HCT116 (cell line): ENCODE results near the gene ACSM5. TPM values are rescaled to one million over a fixed set of nuclear protein-coding genes. Genes with fewer than 3 reads are reported as not detected.

ENCODE experiments used
- ATAC-seq: fragments of 200-7000 bp; cut with Tn5 transposase; 2 replicates; pipeline ENCODE4 v1.9.1; 2020; ENCODE audit warnings: mild to moderate bottlenecking, moderate library complexity
- BruUV-seq: library from RNA; stranded (reverse); fragments of 400-500 nt; replicated peaks from 2 replicates; lab custom pipeline; 2021; lab: Mats Ljungman, UMichigan
- CTCF ChIA-PET: fragments of 300-600 bp; sonication (Branson Sonifier 250); formaldehyde crosslinking; loops from one replicate; lab custom pipeline; 2021; ENCODE audit warnings: antibody characterized with exemption; lab: Charles Lee
- POLR2A ChIA-PET: fragments of 300-600, 350-600 bp; sonication (Branson Sonifier 250); formaldehyde crosslinking; loops from one replicate; lab custom pipeline; 2021; ENCODE audit warnings: antibody characterized with exemption; lab: Charles Lee
- RAD21 ChIA-PET, 2 experiments: fragments of 300-600 bp; sonication (Branson Sonifier 250); formaldehyde crosslinking; loops; one replicate each; lab custom pipeline; 2023; ENCODE audit warnings: low total read pairs in 2 of 2; ENCODE audit not compliant: uncharacterized antibody in 2 of 2, unreplicated experiment in 2 of 2, low non-redundant PET in 1 of 2; lab: Charles Lee
- DNase-seq: peaks from one replicate; pipeline ENCODE4 v3.0.0-alpha.2; 2010; ENCODE audit warnings: low read depth, low spot score
- H2AFZ ChIP-seq: fragments of 200-600 bp; shearing (Covaris generic), sonication (generic); 2 replicates; pipeline ENCODE4 v1.6.1; 2017; ENCODE audit warnings: low read depth, mixed run types, mixed read lengths, antibody characterized with exemption, low read length; ENCODE audit not compliant: poor library complexity, severe bottlenecking
- H3K27ac ChIP-seq: 2 replicates; pipeline ENCODE4 v1.5.1; 2012; ENCODE audit warnings: low read depth, low read length
- H3K27me3 ChIP-seq: fragments of 200-600 bp; sonication (generic); 2 replicates; pipeline ENCODE4 v1.6.1; 2016; ENCODE audit warnings: mixed run types, low read length, mixed read lengths; ENCODE audit not compliant: insufficient read depth
- H3K36me3 ChIP-seq, 2 experiments: fragments of 200-500 bp in 1 of 2; fragments of 200-600 bp in 1 of 2; sonication (Bioruptor generic) in 1 of 2; sonication (generic) in 1 of 2; 2 replicates each; pipeline versions ENCODE4 v1.5.1 to v1.6.1; 2014 to 2016; ENCODE audit warnings: low read length in 2 of 2, inconsistent platforms in 1 of 2, mixed read lengths in 1 of 2, mixed run types in 1 of 2; ENCODE audit not compliant: insufficient read depth in 2 of 2, control insufficient read depth in 1 of 2
- H3K4me1 ChIP-seq, 2 experiments: fragments of 200-600 bp in 1 of 2; sonication (generic) in 1 of 2; 2 replicates each; pipeline versions ENCODE4 v1.5.1 to v1.6.1; 2012 to 2017; ENCODE audit warnings: low read length in 2 of 2, inconsistent platforms in 1 of 2, mild to moderate bottlenecking in 1 of 2, mixed read lengths in 1 of 2, mixed run types in 1 of 2, moderate library complexity in 1 of 2; ENCODE audit not compliant: insufficient read depth in 2 of 2, control insufficient read depth in 1 of 2
- H3K4me2 ChIP-seq: fragments of 200-600 bp; sonication (generic); 2 replicates; pipeline ENCODE4 v1.6.1; 2017; ENCODE audit warnings: mixed run types, low read length, mixed read lengths
- H3K4me3 ChIP-seq, 2 experiments: fragments of 200-600 bp in 1 of 2; sonication (generic) in 1 of 2; replicated peaks in 1 of 2; 2 replicates each; pipeline ENCODE4 v1.5.1; 2011 to 2016; ENCODE audit warnings: low read length in 2 of 2, control low read depth in 1 of 2, low read depth in 1 of 2, mild to moderate bottlenecking in 1 of 2, mixed read lengths in 1 of 2, mixed run types in 1 of 2
- H3K79me2 ChIP-seq: fragments of 200-600 bp; sonication (generic); 2 replicates; pipeline ENCODE4 v1.6.1; 2017; ENCODE audit warnings: mild to moderate bottlenecking, mixed run types, low read length, moderate library complexity, mixed read lengths; ENCODE audit not compliant: insufficient read depth
- H3K9ac ChIP-seq: fragments of 200-600 bp; sonication (generic); 2 replicates; pipeline ENCODE4 v1.6.1; 2016; ENCODE audit warnings: low read length, mixed read lengths
- H3K9me2 ChIP-seq: fragments of 200-600 bp; sonication (generic), shearing (Covaris generic); 2 replicates; pipeline ENCODE4 v1.6.1; 2017; ENCODE audit warnings: mixed run types, mild to moderate bottlenecking, moderate library complexity; ENCODE audit not compliant: insufficient read depth
- H3K9me3 ChIP-seq, 2 experiments: fragments of 200-500 bp in 1 of 2; fragments of 200-600 bp in 1 of 2; sonication (Bioruptor generic) in 1 of 2; sonication (generic) in 1 of 2; 2 replicates each; pipeline ENCODE4 v1.6.1; 2014 to 2017; ENCODE audit warnings: low read length in 2 of 2, mixed read lengths in 2 of 2, inconsistent platforms in 1 of 2, low read depth in 1 of 2, mild to moderate bottlenecking in 1 of 2, mixed run types in 1 of 2, moderate library complexity in 1 of 2; ENCODE audit not compliant: control insufficient read depth in 1 of 2, insufficient read depth in 1 of 2
- H4K20me1 ChIP-seq: fragments of 200-600 bp; sonication (generic), shearing (Covaris generic); 2 replicates; pipeline ENCODE4 v1.6.1; 2017; ENCODE audit warnings: mixed run types, mild to moderate bottlenecking, moderate library complexity; ENCODE audit not compliant: insufficient read depth
- CEBPB ChIP-seq: IDR thresholded peaks from 2 replicates; pipeline ENCODE4 v1.6.1; 2012; ENCODE audit warnings: low read depth
- EGR1 ChIP-seq: IDR thresholded peaks from 2 replicates; pipeline ENCODE4 v1.6.1; 2012; ENCODE audit warnings: low read depth
- EZH2 ChIP-seq: fragments of 200-600 bp; sonication (generic); IDR thresholded peaks from 2 replicates; pipeline ENCODE4 v1.6.1; 2017; ENCODE audit warnings: antibody characterized with exemption, mixed run types
- EZH2phosphoT487 ChIP-seq: fragments of 200-600 bp; IDR thresholded peaks from 2 replicates; pipeline ENCODE4 v1.6.1; 2018; ENCODE audit warnings: antibody characterized with exemption, borderline replicate concordance
- POLR2A ChIP-seq: IDR thresholded peaks from 2 replicates; pipeline ENCODE4 v1.7.0; 2011; ENCODE audit warnings: borderline replicate concordance; ENCODE audit not compliant: insufficient read depth, insufficient read length; ENCODE audit errors: extremely low read depth
- POLR2AphosphoS5 ChIP-seq: IDR thresholded peaks from 2 replicates; pipeline ENCODE4 v1.6.1; 2011; ENCODE audit warnings: mild to moderate bottlenecking, low read depth, low read length, moderate library complexity
- RAD21 ChIP-seq: IDR thresholded peaks from 2 replicates; pipeline ENCODE4 v1.6.1; 2012; ENCODE audit warnings: low read depth, mild to moderate bottlenecking
- SP1 ChIP-seq: IDR thresholded peaks from 2 replicates; pipeline ENCODE4 v1.6.1; 2012; ENCODE audit warnings: low read depth
- SRF ChIP-seq: IDR thresholded peaks from 2 replicates; pipeline ENCODE4 v1.6.1; 2012; ENCODE audit warnings: low read depth
- TCF7L2 ChIP-seq: IDR thresholded peaks from 2 replicates; pipeline ENCODE4 v1.7.0; 2011; ENCODE audit warnings: borderline replicate concordance, inconsistent platforms; ENCODE audit not compliant: insufficient read depth, insufficient read length; ENCODE audit errors: extremely low read depth
- YY1 ChIP-seq: IDR thresholded peaks from 2 replicates; pipeline ENCODE4 v1.6.1; 2011; ENCODE audit warnings: low read length, low read depth, moderate library complexity, mild to moderate bottlenecking; ENCODE audit not compliant: insufficient replicate concordance; ENCODE audit errors: extremely low read depth
- ZNF274 ChIP-seq: fragments of 200-500 bp; sonication (Bioruptor generic); IDR thresholded peaks from 2 replicates; pipeline ENCODE4 v1.6.1; 2014; ENCODE audit warnings: mild to moderate bottlenecking, low read depth, low read length, inconsistent platforms
- intact Hi-C: fragments of 100-400 bp; cut with micrococcal nuclease; formaldehyde crosslinking; loops from 2 replicates; pipeline ENCODE4 v1.10.0; 2022
- total RNA-seq: library from RNA; stranded (reverse); gene quantifications from one replicate; pipeline ENCODE4 v1.2.1, GENCODE V29; 2021; ENCODE audit not compliant: unreplicated experiment
- TF ChIP-seq, protein P1 (sequence below): IDR thresholded peaks from 2 replicates; pipeline ENCODE4 v1.6.1; 2011; ENCODE audit warnings: mild to moderate bottlenecking, low read length, moderate library complexity; ENCODE audit not compliant: insufficient replicate concordance; ENCODE audit errors: extremely low read depth

The ACSM5 gene
- total RNA-seq, 1 experiment from 2014 or later, result not detected

DNA sequence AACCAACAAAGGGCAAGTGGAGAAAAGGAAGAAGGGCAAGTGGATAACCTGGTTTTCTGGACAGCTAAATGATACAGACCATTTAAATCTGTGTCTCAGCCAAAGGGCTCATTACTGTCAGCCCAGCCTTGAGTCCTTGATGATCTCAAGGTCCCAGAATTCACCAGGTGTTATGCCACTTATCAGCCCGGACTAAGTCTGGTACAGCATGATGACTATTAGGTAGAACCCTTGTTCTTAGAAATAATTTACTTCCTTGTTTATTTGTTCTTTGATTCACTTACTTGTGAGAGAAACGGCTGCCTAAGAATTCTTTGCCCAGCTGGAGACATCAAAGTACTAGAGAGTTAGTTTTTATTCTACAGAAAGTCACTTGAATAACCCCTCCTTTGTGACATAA lies 8.3 kb upstream of the ACSM5 start:
- Histone ChIP-seq H3K9me2 (no peaks in the 10 kb centered on the region), H2AFZ (no peak overlapping the region), H4K20me1 (no peaks in the 10 kb centered on the region), H3K4me1 (no peaks in the 10 kb centered on the region; a peak in 1 of 4 replicates), H3K36me3 (no peaks in the 10 kb centered on the region), H3K9me3 (no peaks in the 10 kb centered on the region), H3K79me2 (no peaks in the 10 kb centered on the region), H3K4me2 (no peak overlapping the region), H3K27me3 (no peaks in the 10 kb centered on the region), H3K9ac (no peak overlapping the region), H3K27ac (no peak overlapping the region), H3K4me3 (no peak overlapping the region)
- ChIA-PET CTCF (no interaction called here), POLR2A (no interaction called here), RAD21 (no interaction called here)
- BruUV-seq, result no TSS peak
- no peak for TF ChIP-seq POLR2A
- no peak for TF ChIP-seq EZH2
- TF ChIP-seq, protein P1, sequence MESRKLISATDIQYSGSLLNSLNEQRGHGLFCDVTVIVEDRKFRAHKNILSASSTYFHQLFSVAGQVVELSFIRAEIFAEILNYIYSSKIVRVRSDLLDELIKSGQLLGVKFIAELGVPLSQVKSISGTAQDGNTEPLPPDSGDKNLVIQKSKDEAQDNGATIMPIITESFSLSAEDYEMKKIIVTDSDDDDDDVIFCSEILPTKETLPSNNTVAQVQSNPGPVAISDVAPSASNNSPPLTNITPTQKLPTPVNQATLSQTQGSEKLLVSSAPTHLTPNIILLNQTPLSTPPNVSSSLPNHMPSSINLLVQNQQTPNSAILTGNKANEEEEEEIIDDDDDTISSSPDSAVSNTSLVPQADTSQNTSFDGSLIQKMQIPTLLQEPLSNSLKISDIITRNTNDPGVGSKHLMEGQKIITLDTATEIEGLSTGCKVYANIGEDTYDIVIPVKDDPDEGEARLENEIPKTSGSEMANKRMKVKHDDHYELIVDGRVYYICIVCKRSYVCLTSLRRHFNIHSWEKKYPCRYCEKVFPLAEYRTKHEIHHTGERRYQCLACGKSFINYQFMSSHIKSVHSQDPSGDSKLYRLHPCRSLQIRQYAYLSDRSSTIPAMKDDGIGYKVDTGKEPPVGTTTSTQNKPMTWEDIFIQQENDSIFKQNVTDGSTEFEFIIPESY, result no peak
- TF ChIP-seq TCF7L2, result no peak
- TF ChIP-seq ZNF274, result no peak
- TF ChIP-seq SRF, result no peak
- no peak for TF ChIP-seq SP1
- TF ChIP-seq RAD21, result no peak
- TF ChIP-seq EZH2phosphoT487, result no peak
- no peak for TF ChIP-seq CEBPB
- no peak for TF ChIP-seq POLR2AphosphoS5
- no peak for TF ChIP-seq EGR1
- no peak for TF ChIP-seq YY1
- DNase-seq (no peak), ATAC-seq (no peak)
- intact Hi-C loops, result no loop called here
